HG03039 (cell line): ENCODE results near the gene COL4A2.

Experiments
- ATAC-seq: cut with Tn5 transposase; IDR thresholded peaks from one replicate; pipeline ENCODE4 v1.9.1; 2021; ENCODE audit warnings: mild to moderate bottlenecking, moderate library complexity; ENCODE audit not compliant: unreplicated experiment

COL4A2 gene

DNA sequence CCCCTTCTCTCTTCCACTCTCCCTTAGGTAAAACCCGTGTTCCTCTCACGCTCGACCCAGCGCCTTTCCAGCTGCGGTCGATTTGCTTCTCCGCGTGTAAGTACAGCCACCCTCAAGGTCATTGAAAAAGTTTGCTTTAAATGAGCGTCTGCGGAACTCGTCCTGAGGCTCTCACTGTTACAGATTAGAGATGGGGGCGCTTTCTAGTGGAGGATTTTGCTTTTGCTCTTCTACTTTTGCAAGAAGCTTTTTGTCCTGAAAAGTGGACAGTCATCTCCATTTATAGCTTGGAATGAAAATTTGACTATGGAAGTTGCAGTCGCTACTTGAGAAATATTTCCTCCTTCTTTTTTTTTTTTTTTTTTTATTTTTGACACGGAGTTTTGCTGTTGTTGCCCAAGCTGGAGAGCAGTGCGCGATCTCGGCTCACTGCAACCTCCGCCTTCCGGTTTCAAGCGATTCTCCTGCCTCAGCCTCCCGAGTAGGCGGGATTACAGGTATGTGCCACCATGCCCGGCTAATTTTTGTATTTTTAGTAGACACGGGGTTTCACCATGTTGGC, 255.0 kb downstream of the COL4A2 start:
- no peak for ATAC-seq
